Measurements from ENCODE around the gene RTBDN. TPM values are rescaled to one million over a fixed set of nuclear protein-coding genes. Genes with fewer than 3 reads are reported as not detected.

The RTBDN gene
- total and polyA plus RNA-seq, 2 of the 8 experiments (the other 6 are each of a cell fraction or from before 2014, with no cell fraction given): 4.0 to 4.8 TPM

GRCh38 chr19:12815088-12815487, 19.3 kb downstream of the RTBDN start:
- no peaks in the 10 kb centered on the region for H3K79me1 ChIP-seq (ENCODE audit: low read depth, low read length)
- POLR2A ChIA-PET (ENCODE audit: partially characterized antibody): interaction anchor here (0.5 to 1.9 kb wide), 8 partner anchors 9 to 121 kb away, joined by 3 to 7 read pairs (median 4); partner anchors contain the start of genes GET3, JUNB and RNASEH2A
- H3K4ac ChIP-seq (replicated peaks; ENCODE audit: insufficient read length, low read depth, low read length): no peak overlapping the region
- CTCF ChIA-PET (ENCODE audit: partially characterized antibody): interaction anchor here (0.6 to 1.5 kb wide), 5 partner anchors 8 to 55 kb away, joined by 3 to 6 read pairs (median 3); partner anchors contain the start of gene RNASEH2A
- H4K91ac ChIP-seq (replicated peaks; ENCODE audit: insufficient read length, low read length): no peak overlapping the region
- no peak overlapping the region for H2BK20ac ChIP-seq (ENCODE audit: low read length)
- no peak overlapping the region for H2AK5ac ChIP-seq (ENCODE audit: low read depth, low read length)
- H3K4me2 ChIP-seq (ENCODE audit: insufficient read depth in 1 of 2, low read depth in 2 of 2, low read length in 2 of 2): no peak overlapping the region
- H3K9me3 ChIP-seq (ENCODE audit: insufficient read depth in 2 of 2, low read depth in 1 of 2, low read length in 1 of 2): no peaks in the 10 kb centered on the region
- H3K79me2 ChIP-seq (ENCODE audit: control insufficient read depth in 1 of 2, insufficient read depth in 2 of 2, low read length in 2 of 2): no peaks in the 10 kb centered on the region
- H2AFZ ChIP-seq (ENCODE audit: low read length): no peak overlapping the region
- H3K4me1 ChIP-seq (replicated peaks in 1 of 4; ENCODE audit: control insufficient read depth in 3 of 4, insufficient read depth in 4 of 4, low read length in 3 of 4): no peaks in the 10 kb centered on the region
- H4K5ac ChIP-seq (ENCODE audit: insufficient read length, low read depth, low read length): no peak overlapping the region
- H3K9ac ChIP-seq (replicated peaks in 1 of 4; ENCODE audit: extremely low read depth in 1 of 4, low read depth in 3 of 4, low read length in 3 of 4): no peak overlapping the region
- no peak overlapping the region for H4K8ac ChIP-seq (ENCODE audit: extremely low read depth, insufficient read depth, low read length)
- H2BK120ac ChIP-seq (replicated peaks; ENCODE audit: low read depth, low read length): no peak overlapping the region
- peaks cover 0 to 4% of the 10 kb centered on the region in 2 experiments for H4K20me1 ChIP-seq (replicated peaks in 1 of 2; ENCODE audit: control insufficient read depth in 1 of 2, insufficient read depth in 2 of 2, low read length in 2 of 2)
- no peak overlapping the region for H2BK12ac ChIP-seq (ENCODE audit: low read depth, low read length)
- H2BK5ac ChIP-seq (ENCODE audit: low read depth, low read length): no peak overlapping the region
- H3K23ac ChIP-seq (ENCODE audit: insufficient read length): no peak overlapping the region
- no peak overlapping the region for H3K56ac ChIP-seq (replicated peaks; ENCODE audit: insufficient read length, low read depth, low read length)
- DNase-seq (ENCODE audit: low read depth in 1 of 2, low spot score in 2 of 2) (no peak), FAIRE-seq (no peak)
- no peak overlapping the region for H2BK15ac ChIP-seq (ENCODE audit: low read length)
- H3K27ac ChIP-seq (ENCODE audit: low read depth, low read length): no peak overlapping the region
- no peaks in the 10 kb centered on the region for H3K23me2 ChIP-seq (ENCODE audit: low read depth, low read length)
- 93% methylated on average over 6 of the region's 7 CpGs; no CpG with 5 or more reads in 1 of the 2 experiments for WGBS, 2 experiments (ENCODE audit: extremely low coverage in 1 of 2, insufficient coverage in 1 of 2, insufficient read length in 1 of 2, insufficient replicate concordance in 2 of 2, low coverage in 1 of 2, low lambda C conversion rate in 2 of 2, missing lambda C conversion rate in 1 of 2)
- H3K27me3 ChIP-seq (replicated peaks in 1 of 4; ENCODE audit: control insufficient read depth in 3 of 4, extremely low read depth in 1 of 4, insufficient read depth in 3 of 4, low read length in 3 of 4): no peaks in the 10 kb centered on the region
- no peak overlapping the region for H3K14ac ChIP-seq (ENCODE audit: insufficient read length)
- peaks cover 6 to 38% (median 18%) of the 10 kb centered on the region in 4 experiments; a peak in 6 of 8 replicates for H3K36me3 ChIP-seq (ENCODE audit: control insufficient read depth in 2 of 4, insufficient read depth in 4 of 4, low read length in 3 of 4)
- H3K18ac ChIP-seq (ENCODE audit: extremely low read depth, low read length): no peak overlapping the region
- H3K4me3 ChIP-seq (ENCODE audit: extremely low read depth in 1 of 4, insufficient read depth in 2 of 4, low read depth in 3 of 4, low read length in 4 of 4): no peak overlapping the region
- no peak for TF ChIP-seq CTCF (IDR thresholded peaks at IDR 0.05; ENCODE audit: control extremely low read depth in 1 of 3, insufficient read depth in 1 of 3, low read depth in 1 of 3, low read length in 3 of 3)
- no peak for TF ChIP-seq USF2 (IDR thresholded peaks at IDR 0.05; ENCODE audit: low read length)
- TF ChIP-seq GABPA (IDR thresholded peaks at IDR 0.05; ENCODE audit: borderline replicate concordance, insufficient read depth, low read length): no peak
- no peak for TF ChIP-seq E2F6 (IDR thresholded peaks at IDR 0.05)
- no peak for TF ChIP-seq POLR2AphosphoS5 (IDR thresholded peaks at IDR 0.05; ENCODE audit: low read depth, low read length)
- TF ChIP-seq KDM5A (IDR thresholded peaks at IDR 0.05; ENCODE audit: low read length): no peak
- TF ChIP-seq ATF2 (IDR thresholded peaks at IDR 0.05; ENCODE audit: low read length): no peak

Measured in H1 (cell line).